Tibial nerve (tissue), 4 donors: ENCODE data around the gene RNASE12.

Experiments
- CTCF ChIP-seq, 5 experiments: fragments of 200-600 bp in 3 of 5; fragments of 450-650 bp in 2 of 5; sonication (generic) in 3 of 5; IDR thresholded peaks; one replicate each; pipeline ENCODE4 v1.5.1; 2016 to 2019; ENCODE audit warnings: antibody characterized with exemption in 5 of 5, mild to moderate bottlenecking in 3 of 5, moderate library complexity in 2 of 5
- EP300 ChIP-seq, 2 donors: sonication (generic); formaldehyde crosslinking; IDR thresholded peaks; one replicate each; pipeline ENCODE4 v1.6.1; 2017; ENCODE audit warnings: antibody characterized with exemption in 2 of 2, mild to moderate bottlenecking in 1 of 2

DNA sequence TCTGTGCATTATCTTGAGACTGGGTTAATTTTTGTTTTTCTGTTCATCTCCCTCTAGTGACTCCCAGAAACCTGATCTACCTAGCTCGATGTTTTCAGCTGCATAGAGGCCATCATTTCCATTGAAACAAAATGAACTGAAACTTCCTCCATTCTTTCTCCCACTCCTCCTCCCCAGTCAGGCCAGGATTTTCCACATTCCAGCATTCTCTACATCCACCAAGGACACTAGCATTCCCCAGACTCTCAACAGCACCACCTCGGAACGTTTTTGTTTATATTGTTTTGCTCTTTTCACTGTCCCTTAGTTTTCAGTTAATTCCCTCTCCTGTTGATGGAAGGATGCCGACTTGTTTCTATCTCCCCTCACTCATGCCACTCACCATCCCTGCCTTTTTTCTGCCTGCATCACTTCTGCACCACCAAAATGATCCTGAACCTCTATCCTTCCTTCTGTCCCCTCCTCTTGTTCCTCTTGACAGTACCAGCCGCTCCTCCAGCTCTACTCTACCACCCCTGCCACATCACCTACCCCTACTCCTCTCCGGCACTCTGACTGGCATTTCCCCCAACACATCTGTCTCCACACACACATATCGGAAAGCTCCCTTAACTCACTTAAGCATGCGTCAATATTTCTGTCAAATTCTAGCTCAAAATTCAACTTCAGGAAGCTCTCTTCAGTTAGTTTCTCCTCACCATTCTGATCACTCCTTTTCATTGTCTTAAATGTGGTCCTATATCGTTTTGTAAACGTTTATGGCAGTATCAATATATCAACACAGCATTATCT lies 37.1 kb upstream of the RNASE12 start:
- TF ChIP-seq EP300 (IDR thresholded peaks at IDR 0.05), result no peak
- TF ChIP-seq CTCF (IDR thresholded peaks at IDR 0.05), result no peak
